Osteocyte (in vitro differentiated cells): ENCODE measurements around the gene TMEM54. TPM values are rescaled to one million over a fixed set of nuclear protein-coding genes. Genes with fewer than 3 reads are reported as not detected.

ENCODE experiments used
- DNase-seq: peaks from one replicate; pipeline ENCODE4 v3.0.0; 2021; ENCODE audit warnings: mixed read lengths; ENCODE audit not compliant: unreplicated experiment; ENCODE audit errors: extremely low spot score
- H3K27ac Mint-ChIP-seq: one replicate; pipeline ENCODE4 v1.8.0; 2021; ENCODE audit warnings: mild to moderate bottlenecking, mixed read lengths; ENCODE audit not compliant: unreplicated experiment
- H3K27me3 Mint-ChIP-seq: one replicate; pipeline ENCODE4 v1.8.0; 2021; ENCODE audit warnings: mixed read lengths; ENCODE audit not compliant: unreplicated experiment
- H3K36me3 Mint-ChIP-seq: one replicate; pipeline ENCODE4 v1.8.0; 2021; ENCODE audit warnings: mixed read lengths; ENCODE audit not compliant: unreplicated experiment
- H3K4me1 Mint-ChIP-seq: one replicate; pipeline ENCODE4 v1.8.0; 2021; ENCODE audit warnings: mixed read lengths; ENCODE audit not compliant: unreplicated experiment
- H3K4me3 Mint-ChIP-seq: one replicate; pipeline ENCODE4 v1.8.0; 2021; ENCODE audit warnings: mild to moderate bottlenecking, moderate library complexity, mixed read lengths; ENCODE audit not compliant: unreplicated experiment
- H3K9me3 Mint-ChIP-seq: one replicate; pipeline ENCODE4 v1.8.0; 2021; ENCODE audit warnings: mixed read lengths; ENCODE audit not compliant: unreplicated experiment
- total RNA-seq: library from RNA; stranded (reverse); gene quantifications from 2 replicates; pipeline ENCODE4 v1.2.1, GENCODE V29; 2021
- TF ChIP-seq, protein P1 (sequence below): fragments of 200-600 bp; sonication (generic); IDR thresholded peaks from 2 replicates; pipeline ENCODE4 v1.5.0; 2021; ENCODE audit warnings: antibody characterized with exemption, mild to moderate bottlenecking, moderate library complexity

The TMEM54 gene
- total RNA-seq, 1 donor from 2014 or later: 7.3 TPM

DNA sequence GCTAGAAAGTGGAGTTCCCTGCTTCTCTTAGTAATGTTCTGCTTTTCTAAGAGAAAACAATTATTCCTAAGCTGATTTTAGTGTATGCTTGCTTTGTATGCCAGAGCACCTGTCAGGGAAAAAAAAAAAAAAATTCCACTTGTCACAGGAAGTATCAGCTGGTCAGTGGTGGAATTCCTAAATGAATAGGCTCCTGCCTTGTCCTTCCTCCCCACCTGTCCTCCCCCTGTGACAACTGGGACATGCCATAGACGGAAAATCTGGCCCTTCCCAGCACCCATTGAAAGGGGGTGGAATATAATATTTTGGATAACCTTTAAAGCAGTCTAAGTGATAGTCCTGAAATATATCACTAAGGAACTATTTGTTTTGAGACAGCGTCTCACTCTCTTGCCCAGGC, 41.3 kb downstream of the TMEM54 start:
- no peaks in the 10 kb centered on the region for H3K27me3 Mint-ChIP-seq
- H3K4me3 Mint-ChIP-seq: no peak overlapping the region
- H3K4me1 Mint-ChIP-seq: no peaks in the 10 kb centered on the region
- no peak for DNase-seq
- peaks cover 44% of the 10 kb centered on the region for H3K36me3 Mint-ChIP-seq
- H3K27ac Mint-ChIP-seq: no peak overlapping the region
- H3K9me3 Mint-ChIP-seq: no peaks in the 10 kb centered on the region
- TF ChIP-seq, protein P1, sequence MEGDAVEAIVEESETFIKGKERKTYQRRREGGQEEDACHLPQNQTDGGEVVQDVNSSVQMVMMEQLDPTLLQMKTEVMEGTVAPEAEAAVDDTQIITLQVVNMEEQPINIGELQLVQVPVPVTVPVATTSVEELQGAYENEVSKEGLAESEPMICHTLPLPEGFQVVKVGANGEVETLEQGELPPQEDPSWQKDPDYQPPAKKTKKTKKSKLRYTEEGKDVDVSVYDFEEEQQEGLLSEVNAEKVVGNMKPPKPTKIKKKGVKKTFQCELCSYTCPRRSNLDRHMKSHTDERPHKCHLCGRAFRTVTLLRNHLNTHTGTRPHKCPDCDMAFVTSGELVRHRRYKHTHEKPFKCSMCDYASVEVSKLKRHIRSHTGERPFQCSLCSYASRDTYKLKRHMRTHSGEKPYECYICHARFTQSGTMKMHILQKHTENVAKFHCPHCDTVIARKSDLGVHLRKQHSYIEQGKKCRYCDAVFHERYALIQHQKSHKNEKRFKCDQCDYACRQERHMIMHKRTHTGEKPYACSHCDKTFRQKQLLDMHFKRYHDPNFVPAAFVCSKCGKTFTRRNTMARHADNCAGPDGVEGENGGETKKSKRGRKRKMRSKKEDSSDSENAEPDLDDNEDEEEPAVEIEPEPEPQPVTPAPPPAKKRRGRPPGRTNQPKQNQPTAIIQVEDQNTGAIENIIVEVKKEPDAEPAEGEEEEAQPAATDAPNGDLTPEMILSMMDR: no peak

DNA sequence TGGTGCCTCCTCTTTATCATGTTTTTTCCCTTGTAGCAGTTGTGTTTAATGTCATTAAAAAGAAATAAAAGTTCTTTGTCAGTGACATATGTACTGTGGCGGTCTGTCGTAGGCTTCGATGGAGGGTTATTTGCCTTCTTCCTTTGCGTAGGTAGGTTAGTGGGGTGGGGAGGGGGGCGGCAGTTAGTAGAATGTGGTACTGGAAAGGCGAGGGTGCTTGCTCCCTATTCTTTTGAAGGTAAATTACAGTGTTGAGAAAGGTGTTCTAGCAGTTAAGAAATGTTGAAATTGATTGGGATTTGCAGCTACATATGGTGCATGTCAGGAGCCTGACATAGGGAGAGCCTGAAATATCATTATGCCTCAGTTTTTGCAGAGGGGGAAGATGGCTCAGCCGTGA, 42.4 kb downstream of the TMEM54 start:
- H3K36me3 Mint-ChIP-seq: peaks cover 49% of the 10 kb centered on the region
- DNase-seq: peak; percentile 51
- H3K27ac Mint-ChIP-seq: no peak overlapping the region
- TF ChIP-seq, protein P1: no peak
- H3K27me3 Mint-ChIP-seq: no peaks in the 10 kb centered on the region
- H3K4me3 Mint-ChIP-seq: no peak overlapping the region
- no peaks in the 10 kb centered on the region for H3K9me3 Mint-ChIP-seq
- H3K4me1 Mint-ChIP-seq: no peaks in the 10 kb centered on the region

DNA sequence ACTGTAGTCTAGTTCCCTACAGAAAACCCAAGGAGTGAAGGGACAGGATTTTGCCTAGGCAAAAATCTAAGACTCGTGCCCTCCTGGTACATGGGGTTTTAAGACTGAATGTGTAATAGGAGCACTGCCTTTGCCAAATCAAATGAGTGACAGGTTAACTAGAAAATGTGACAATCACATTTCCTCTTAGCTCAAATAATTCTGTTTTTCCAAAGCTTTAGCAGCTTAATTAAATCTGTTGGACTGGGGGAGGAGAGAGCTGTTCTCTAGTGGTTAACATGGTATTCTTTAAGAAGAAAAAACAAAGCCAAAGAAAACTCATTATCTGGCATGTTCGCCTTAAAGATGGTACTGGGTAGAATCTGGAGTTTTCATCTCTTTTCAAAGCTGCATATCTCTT, 43.1 kb downstream of the TMEM54 start:
- no peaks in the 10 kb centered on the region for H3K4me1 Mint-ChIP-seq
- H3K36me3 Mint-ChIP-seq: peaks cover 52% of the 10 kb centered on the region
- TF ChIP-seq, protein P1: no peak
- H3K4me3 Mint-ChIP-seq: no peak overlapping the region
- H3K27me3 Mint-ChIP-seq: no peaks in the 10 kb centered on the region
- H3K9me3 Mint-ChIP-seq: no peaks in the 10 kb centered on the region
- DNase-seq: no peak
- H3K27ac Mint-ChIP-seq: no peak overlapping the region

DNA sequence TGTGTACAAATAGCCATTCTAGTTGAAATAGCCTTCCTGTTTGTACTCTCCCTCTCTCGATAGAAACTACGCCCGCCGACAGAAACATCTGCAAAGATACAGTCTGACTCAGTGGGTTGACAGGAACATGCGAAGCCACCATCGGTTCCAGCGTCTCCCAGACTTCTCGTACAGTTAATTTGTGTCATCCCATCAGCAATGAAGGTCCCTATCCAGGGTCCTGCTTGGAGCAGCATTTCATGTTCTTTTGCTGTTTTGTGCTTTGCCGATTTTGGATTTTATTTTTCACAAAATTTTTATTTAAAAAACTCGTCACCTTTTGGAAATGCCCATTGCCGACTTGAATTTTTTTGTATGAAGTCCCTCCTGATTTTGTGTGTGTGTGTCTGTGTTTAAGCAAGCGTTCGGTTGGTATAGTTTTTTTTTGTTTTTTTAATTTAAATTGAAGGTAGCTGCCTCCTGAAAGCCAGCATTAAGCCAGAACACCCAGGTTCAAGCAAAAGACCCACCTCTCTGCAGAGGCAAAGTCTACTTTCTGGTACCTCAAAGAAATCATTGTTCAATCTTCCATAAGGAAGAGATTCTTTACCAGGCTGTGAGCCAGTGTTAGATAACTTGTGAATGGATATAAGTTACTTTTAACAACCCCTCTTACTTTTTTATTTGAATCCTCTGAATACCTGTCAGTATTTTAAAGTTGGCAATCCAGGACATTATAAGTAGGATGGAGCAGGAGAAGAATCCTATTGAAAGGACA, 45.1 kb downstream of the TMEM54 start:
- TF ChIP-seq, protein P1: no peak
- Mint-ChIP-seq H3K9me3 (no peaks in the 10 kb centered on the region), H3K4me3 (no peak overlapping the region), H3K27me3 (no peaks in the 10 kb centered on the region), H3K27ac (no peak overlapping the region), H3K36me3 (peaks cover 46% of the 10 kb centered on the region), H3K4me1 (no peaks in the 10 kb centered on the region)
- peak; percentile 34 for DNase-seq

DNA sequence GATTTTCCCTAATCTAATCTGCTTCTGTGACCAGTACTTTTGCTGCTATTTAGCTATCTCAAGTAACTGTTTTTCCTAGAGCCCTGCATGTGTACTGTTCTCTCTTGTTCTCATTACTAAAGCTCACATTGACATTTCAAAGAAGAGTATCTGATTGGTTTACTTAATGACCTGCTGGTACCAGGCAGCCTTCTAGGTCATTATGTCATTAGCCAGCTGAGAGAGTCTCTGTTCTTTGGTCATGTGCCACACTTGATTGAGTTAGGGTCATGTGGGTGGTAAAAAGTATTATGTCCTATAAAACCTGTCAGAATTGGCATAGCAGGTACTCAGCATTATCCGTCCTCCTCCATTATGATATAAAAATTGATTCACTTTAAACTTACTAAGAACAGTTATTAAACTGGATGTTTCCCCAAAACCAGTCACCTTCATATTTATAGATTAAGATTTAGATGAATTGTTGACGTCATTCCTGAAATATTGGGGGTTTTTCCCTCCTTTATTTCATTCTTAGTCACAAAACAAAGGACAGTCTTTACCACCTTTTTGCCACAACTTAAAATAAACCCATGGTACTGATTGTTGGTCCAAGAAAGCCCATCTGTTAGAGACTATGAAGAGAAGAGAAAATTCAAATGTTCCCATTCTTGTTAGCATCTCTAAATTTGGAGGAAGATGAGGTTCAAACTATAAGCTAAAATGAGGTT, 52.7 kb downstream of the TMEM54 start:
- TF ChIP-seq, protein P1: no peak
- no peaks in the 10 kb centered on the region for H3K4me1 Mint-ChIP-seq
- peaks cover 30% of the 10 kb centered on the region for H3K36me3 Mint-ChIP-seq
- H3K27me3 Mint-ChIP-seq: no peaks in the 10 kb centered on the region
- no peak overlapping the region for H3K27ac Mint-ChIP-seq
- no peaks in the 10 kb centered on the region for H3K9me3 Mint-ChIP-seq
- no peak for DNase-seq
- no peak overlapping the region for H3K4me3 Mint-ChIP-seq
